MM.1S (cell line): ENCODE measurements around the gene ZNF622.

ENCODE experiments used
- EZH2 ChIP-seq: fragments of 300-600 bp; sonication (generic); optimal IDR thresholded peaks from 2 replicates; pipeline ENCODE3; 2017; ENCODE audit warnings: low read depth, mild to moderate bottlenecking, antibody characterized with exemption, low read length, mixed read lengths
- TF ChIP-seq, protein P1 (sequence below): fragments of 300-600 bp; sonication (generic); IDR thresholded peaks from 2 replicates; pipeline ENCODE4 v1.5.1; 2016; ENCODE audit warnings: antibody characterized with exemption, low read length, mixed read lengths

DNA sequence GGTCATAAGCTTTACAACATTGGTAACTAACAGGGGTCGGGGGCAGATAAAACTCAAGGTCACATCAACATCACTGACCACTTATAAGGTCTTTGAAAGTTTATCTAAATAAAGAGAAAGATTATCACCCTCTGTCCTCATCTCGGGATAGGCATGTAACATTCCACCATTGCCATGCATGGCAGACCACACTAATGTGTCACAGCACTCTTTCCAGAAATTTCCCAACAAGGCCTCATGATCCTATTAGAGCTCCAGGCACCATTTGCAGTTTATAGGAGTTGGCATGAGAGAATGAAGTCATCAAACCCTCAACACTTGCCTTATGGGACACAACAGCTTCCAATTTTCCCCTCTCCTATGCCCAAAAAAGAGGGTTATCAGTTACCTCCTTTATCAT is 31.9 kb upstream of the ZNF622 start:
- no peak for TF ChIP-seq EZH2
- TF ChIP-seq, protein P1, sequence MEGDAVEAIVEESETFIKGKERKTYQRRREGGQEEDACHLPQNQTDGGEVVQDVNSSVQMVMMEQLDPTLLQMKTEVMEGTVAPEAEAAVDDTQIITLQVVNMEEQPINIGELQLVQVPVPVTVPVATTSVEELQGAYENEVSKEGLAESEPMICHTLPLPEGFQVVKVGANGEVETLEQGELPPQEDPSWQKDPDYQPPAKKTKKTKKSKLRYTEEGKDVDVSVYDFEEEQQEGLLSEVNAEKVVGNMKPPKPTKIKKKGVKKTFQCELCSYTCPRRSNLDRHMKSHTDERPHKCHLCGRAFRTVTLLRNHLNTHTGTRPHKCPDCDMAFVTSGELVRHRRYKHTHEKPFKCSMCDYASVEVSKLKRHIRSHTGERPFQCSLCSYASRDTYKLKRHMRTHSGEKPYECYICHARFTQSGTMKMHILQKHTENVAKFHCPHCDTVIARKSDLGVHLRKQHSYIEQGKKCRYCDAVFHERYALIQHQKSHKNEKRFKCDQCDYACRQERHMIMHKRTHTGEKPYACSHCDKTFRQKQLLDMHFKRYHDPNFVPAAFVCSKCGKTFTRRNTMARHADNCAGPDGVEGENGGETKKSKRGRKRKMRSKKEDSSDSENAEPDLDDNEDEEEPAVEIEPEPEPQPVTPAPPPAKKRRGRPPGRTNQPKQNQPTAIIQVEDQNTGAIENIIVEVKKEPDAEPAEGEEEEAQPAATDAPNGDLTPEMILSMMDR: no peak
